ENCODE data around the gene DUSP28. TPM values are rescaled to one million over a fixed set of nuclear protein-coding genes. Genes with fewer than 3 reads are reported as not detected.

Gene DUSP28
- total RNA-seq, 1 experiment from 2014 or later: 10.9 TPM

DNA sequence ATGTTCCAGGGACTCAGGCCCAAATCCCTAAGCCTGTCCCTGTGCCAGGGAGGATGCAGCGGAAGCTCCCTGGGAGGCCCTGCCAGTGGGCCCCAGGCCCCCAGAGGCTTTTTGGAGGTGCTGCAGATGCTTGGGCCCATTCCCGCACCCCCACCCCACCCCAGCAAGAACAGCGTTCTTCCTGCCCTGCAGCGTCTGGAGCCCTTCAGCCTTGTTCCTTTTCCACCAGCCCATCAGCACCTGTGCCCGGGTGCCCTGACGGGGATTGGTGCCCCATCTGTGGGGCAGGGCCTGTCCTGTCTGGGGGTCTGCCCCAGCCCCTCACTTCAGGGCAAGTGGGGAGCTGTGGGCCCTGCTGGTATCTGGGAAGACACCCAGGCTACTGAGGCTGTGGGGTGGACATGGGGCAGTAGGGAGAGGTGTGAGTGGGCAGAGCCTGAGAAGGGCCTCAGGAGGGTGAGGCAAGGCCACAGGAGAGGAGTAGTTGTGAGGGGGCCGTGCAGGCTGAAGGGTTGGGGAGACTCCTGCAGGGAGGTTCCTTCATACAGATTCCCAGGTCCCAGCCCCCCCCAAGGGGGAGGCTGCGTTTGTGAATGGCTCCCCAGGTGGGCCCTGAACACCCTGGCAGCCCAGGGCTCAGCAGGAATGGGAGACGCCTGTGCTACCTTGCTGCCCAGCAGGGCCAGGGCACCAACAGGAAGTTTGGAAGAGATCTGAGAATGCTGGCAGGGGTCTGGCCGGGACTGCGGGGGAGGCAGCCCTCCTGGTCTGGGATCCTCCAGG, 10.6 kb downstream of the DUSP28 start:
- no TSS peak for BruUV-seq (replicated peaks)
- Histone ChIP-seq H2AFZ (no peak overlapping the region), H3K4me1 (replicated peaks; ENCODE audit: insufficient read depth) (peaks cover 31% of the 10 kb centered on the region), H3K79me2 (ENCODE audit: low read depth) (peaks cover 37% of the 10 kb centered on the region), H3K27ac (no peak overlapping the region), H3K9me2 (ENCODE audit: insufficient read depth) (no peaks in the 10 kb centered on the region), H3K9me3 (ENCODE audit: insufficient read depth, low read depth) (no peaks in the 10 kb centered on the region), H3K4me3 (no peak overlapping the region), H3K27me3 (ENCODE audit: insufficient read depth, low read depth) (no peaks in the 10 kb centered on the region), H3K36me3 (ENCODE audit: low read depth) (no peaks in the 10 kb centered on the region), H4K20me1 (ENCODE audit: insufficient read depth) (peaks cover 57% of the 10 kb centered on the region), H3K4me2 (peak overlapping the region; percentile 99), H3F3A (ENCODE audit: insufficient read depth, low read depth) (peaks cover 5% of the 10 kb centered on the region)
- no peak for DNase-seq
- intact Hi-C loops (cut with micrococcal nuclease; ENCODE audit: unreplicated experiment): no loop called here
- TF ChIP-seq EZH2 (IDR thresholded peaks at IDR 0.05; ENCODE audit: low read depth): no peak
- TF ChIP-seq, protein P1, sequence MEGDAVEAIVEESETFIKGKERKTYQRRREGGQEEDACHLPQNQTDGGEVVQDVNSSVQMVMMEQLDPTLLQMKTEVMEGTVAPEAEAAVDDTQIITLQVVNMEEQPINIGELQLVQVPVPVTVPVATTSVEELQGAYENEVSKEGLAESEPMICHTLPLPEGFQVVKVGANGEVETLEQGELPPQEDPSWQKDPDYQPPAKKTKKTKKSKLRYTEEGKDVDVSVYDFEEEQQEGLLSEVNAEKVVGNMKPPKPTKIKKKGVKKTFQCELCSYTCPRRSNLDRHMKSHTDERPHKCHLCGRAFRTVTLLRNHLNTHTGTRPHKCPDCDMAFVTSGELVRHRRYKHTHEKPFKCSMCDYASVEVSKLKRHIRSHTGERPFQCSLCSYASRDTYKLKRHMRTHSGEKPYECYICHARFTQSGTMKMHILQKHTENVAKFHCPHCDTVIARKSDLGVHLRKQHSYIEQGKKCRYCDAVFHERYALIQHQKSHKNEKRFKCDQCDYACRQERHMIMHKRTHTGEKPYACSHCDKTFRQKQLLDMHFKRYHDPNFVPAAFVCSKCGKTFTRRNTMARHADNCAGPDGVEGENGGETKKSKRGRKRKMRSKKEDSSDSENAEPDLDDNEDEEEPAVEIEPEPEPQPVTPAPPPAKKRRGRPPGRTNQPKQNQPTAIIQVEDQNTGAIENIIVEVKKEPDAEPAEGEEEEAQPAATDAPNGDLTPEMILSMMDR (conservative IDR thresholded peaks at IDR 0.05): no peak
- CTCF ChIA-PET: no interaction called here
- POLR2A ChIA-PET (ENCODE audit: unreplicated experiment): no interaction called here

DNA sequence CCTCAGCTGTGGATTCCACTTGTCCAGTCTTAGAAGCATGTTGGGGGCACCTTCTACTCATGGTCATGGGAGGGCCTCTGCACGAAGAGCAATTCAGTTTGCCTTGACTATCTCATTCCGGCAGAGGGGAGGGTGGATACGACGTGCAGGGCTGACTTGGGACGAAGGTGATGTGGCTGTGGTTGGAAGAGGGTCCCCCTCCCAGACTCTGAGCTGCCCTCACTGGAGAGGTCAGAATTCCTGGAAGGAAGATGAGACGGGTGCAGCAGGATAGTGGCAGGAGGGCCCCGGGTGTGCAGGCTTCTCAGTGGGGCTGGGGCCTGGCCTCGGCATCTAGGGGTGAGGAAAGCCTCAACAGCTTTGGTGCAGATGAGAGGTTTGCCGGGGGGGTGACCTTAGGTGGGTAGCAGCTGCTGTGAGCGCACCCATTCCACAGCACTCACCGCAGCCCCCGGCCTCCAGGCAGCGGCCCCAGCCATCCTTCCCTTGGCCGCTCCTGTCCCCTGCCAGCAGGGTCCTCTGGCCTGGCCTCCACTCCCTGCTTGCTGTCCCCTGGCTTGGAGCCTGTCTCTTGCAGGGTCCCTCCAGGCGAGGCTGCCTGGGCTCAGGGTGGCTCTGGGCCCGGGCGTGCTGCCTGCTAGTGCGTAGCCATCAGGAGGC, 11.3 kb downstream of the DUSP28 start:
- no TSS peak for BruUV-seq (replicated peaks)
- POLR2A ChIA-PET (ENCODE audit: unreplicated experiment): no interaction called here
- H2AFZ ChIP-seq: no peak overlapping the region
- CTCF ChIA-PET: no interaction called here
- peaks cover 27% of the 10 kb centered on the region for H3K4me1 ChIP-seq (replicated peaks; ENCODE audit: insufficient read depth)
- H3K4me2 ChIP-seq: no peak overlapping the region
- peaks cover 4% of the 10 kb centered on the region for H3K36me3 ChIP-seq (ENCODE audit: low read depth)
- no peak for TF ChIP-seq EZH2 (IDR thresholded peaks at IDR 0.05; ENCODE audit: low read depth)
- TF ChIP-seq, protein P1 (conservative IDR thresholded peaks at IDR 0.05): no peak
- no peaks in the 10 kb centered on the region for H3K27me3 ChIP-seq (ENCODE audit: insufficient read depth, low read depth)
- intact Hi-C loops (cut with micrococcal nuclease; ENCODE audit: unreplicated experiment): no loop called here
- no peak for DNase-seq
- no peaks in the 10 kb centered on the region for H3K9me2 ChIP-seq (ENCODE audit: insufficient read depth)
- no peak overlapping the region for H3K27ac ChIP-seq
- no peak overlapping the region for H3K4me3 ChIP-seq
- no peaks in the 10 kb centered on the region; the same call in none of the 2 replicates for H3F3A ChIP-seq (ENCODE audit: insufficient read depth, low read depth)
- H3K79me2 ChIP-seq (ENCODE audit: low read depth): peaks cover 45% of the 10 kb centered on the region
- H4K20me1 ChIP-seq (ENCODE audit: insufficient read depth): peaks cover 64% of the 10 kb centered on the region
- no peaks in the 10 kb centered on the region for H3K9me3 ChIP-seq (ENCODE audit: insufficient read depth, low read depth)

DNA sequence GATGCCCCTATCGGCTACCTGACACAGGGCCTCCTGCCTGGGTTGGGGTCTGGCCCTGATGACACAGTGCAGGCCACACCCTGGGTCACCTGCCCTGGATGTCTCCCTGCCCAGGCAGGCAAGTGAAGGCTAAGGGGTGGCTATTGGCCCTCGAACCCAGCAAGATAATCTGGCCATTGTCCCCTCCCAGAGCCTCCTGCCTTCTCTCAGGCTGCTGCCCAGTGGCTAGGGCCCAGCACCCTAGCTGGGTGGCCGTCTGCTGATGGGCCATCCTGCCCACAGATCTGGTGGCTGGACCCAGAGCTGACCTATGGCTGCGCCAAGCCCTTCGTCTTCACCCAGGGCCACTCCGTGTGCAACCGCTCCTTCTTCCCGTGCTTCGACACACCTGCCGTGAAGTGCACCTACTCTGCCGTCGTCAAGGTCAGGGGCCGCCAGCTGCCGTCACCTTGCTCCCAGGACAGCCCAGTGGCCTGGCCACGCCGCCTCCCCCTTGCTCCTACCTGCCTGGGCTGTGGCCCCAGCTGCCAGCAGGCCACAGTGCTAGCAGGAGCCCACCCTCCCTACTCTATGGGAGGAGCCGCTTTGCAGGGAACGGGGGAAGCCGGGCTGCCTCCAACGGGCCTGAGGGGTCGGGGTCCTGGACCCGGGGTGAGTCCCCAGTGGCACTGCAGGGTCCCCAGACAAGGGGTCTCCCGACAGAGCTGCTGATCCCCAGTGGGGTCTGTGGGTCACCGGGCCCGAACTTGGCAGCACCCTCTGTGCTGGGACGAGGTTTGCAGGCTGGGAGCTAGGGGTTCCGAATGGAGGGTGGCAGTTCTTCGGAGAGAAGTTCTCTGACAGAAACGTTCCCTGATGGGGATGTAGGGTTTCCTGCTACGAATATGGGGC, 12.2 kb downstream of the DUSP28 start:
- intact Hi-C loops (cut with micrococcal nuclease; ENCODE audit: unreplicated experiment): no loop called here
- ChIA-PET POLR2A (ENCODE audit: unreplicated experiment) (no interaction called here), CTCF (no interaction called here)
- H4K20me1 ChIP-seq (ENCODE audit: insufficient read depth): peaks cover 73% of the 10 kb centered on the region
- BruUV-seq (replicated peaks): no TSS peak
- H3K4me1 ChIP-seq (replicated peaks; ENCODE audit: insufficient read depth): peaks cover 18% of the 10 kb centered on the region
- H3K79me2 ChIP-seq (ENCODE audit: low read depth): peaks cover 47% of the 10 kb centered on the region
- TF ChIP-seq EZH2 (IDR thresholded peaks at IDR 0.05; ENCODE audit: low read depth): no peak
- TF ChIP-seq, protein P1 (conservative IDR thresholded peaks at IDR 0.05): no peak
- H3K4me3 ChIP-seq: no peak overlapping the region
- DNase-seq: no peak
- H3K4me2 ChIP-seq: no peak overlapping the region
- H3K36me3 ChIP-seq (ENCODE audit: low read depth): peaks cover 9% of the 10 kb centered on the region
- H3K9me2 ChIP-seq (ENCODE audit: insufficient read depth): no peaks in the 10 kb centered on the region
- H3K9me3 ChIP-seq (ENCODE audit: insufficient read depth, low read depth): no peaks in the 10 kb centered on the region
- no peaks in the 10 kb centered on the region; the same call in none of the 2 replicates for H3F3A ChIP-seq (ENCODE audit: insufficient read depth, low read depth)
- no peak overlapping the region for H3K27ac ChIP-seq
- H3K27me3 ChIP-seq (ENCODE audit: insufficient read depth, low read depth): no peaks in the 10 kb centered on the region
- no peak overlapping the region for H2AFZ ChIP-seq
